ENCODE results near the gene KLF15.

DNA sequence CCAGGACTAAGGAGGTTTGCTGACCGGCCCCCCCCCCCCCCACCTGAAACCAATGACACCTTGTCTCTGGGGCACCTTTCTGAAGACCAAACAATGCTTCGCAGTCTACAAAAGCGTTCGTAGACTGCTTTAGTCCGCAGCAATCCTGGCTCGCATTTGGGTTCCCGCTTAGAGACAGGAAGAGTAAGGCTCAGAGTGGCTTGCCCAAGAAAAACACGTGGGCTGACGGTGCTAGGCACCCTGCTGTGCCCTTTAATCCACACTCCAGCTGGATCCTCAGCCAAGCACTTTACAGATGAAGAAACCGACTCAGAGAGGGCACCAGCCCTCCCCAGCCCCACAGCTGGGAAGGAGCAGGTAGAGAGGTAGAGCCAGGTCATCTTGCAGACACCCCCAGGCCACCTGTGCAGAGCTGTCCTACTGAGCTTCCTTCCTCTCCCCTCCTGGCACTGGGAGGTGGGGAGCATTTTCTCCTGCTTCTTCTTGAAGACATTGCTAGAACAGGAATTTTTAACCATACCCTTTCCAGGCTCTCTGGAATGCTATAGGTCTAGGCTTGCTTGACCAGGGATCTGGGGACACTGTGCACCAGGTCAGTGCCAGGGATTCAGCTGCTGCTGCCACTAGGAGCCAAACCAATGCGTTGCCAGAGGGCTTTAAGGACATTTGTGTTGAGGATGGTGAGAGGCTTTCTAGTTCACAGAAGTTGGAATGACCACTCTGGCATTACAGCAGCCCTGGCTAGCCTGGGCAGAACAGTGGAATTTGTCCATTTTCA, 1.0 kb upstream of the KLF15 start:
- TF ChIP-seq, protein P1, sequence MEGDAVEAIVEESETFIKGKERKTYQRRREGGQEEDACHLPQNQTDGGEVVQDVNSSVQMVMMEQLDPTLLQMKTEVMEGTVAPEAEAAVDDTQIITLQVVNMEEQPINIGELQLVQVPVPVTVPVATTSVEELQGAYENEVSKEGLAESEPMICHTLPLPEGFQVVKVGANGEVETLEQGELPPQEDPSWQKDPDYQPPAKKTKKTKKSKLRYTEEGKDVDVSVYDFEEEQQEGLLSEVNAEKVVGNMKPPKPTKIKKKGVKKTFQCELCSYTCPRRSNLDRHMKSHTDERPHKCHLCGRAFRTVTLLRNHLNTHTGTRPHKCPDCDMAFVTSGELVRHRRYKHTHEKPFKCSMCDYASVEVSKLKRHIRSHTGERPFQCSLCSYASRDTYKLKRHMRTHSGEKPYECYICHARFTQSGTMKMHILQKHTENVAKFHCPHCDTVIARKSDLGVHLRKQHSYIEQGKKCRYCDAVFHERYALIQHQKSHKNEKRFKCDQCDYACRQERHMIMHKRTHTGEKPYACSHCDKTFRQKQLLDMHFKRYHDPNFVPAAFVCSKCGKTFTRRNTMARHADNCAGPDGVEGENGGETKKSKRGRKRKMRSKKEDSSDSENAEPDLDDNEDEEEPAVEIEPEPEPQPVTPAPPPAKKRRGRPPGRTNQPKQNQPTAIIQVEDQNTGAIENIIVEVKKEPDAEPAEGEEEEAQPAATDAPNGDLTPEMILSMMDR (IDR thresholded peaks at IDR 0.05), result no peak
- no peak for TF ChIP-seq POLR2A (IDR thresholded peaks at IDR 0.05)

Measured in lower leg skin (tissue), 3 donors.